Right renal cortex interstitium (tissue), 3 donors: ENCODE measurements around the gene ORAI1. TPM values are rescaled to one million over a fixed set of nuclear protein-coding genes. Genes with fewer than 3 reads are reported as not detected.
"Not testable (repeated sequence)": the region's sequence is repeated elsewhere in the genome, so short reads cannot be mapped to it uniquely, and the experiment has no call there.

Source experiments
- DNase-seq, 3 donors: peaks; one replicate each; pipeline ENCODE4 v3.0.0-alpha.2; 2013; ENCODE audit warnings: low read depth in 3 of 3, low spot score in 2 of 3
- polyA plus RNA-seq, 3 donors: library from polyadenylated mRNA; unstranded; fragments of 120-200 nt; gene quantifications; one replicate each; pipeline ENCODE4 v1.2.1, GENCODE V29; 2013; ENCODE audit not compliant: insufficient read length in 3 of 3

Gene ORAI1
- polyA plus RNA-seq, 3 donors, result 11.0 to 14.7 (median 11.1) TPM

- DNase-seq, result no peak
Observed at GRCh38 chr12:121602766-121603165, 23.6 kb upstream of the ORAI1 start.

GRCh38 chr12:121603581-121603980 lies 22.7 kb upstream of the ORAI1 start:
- DNase-seq, result no peak

- DNase-seq, result no peak
Observed at GRCh38 chr12:121608301-121608700, 18.0 kb upstream of the ORAI1 start.

GRCh38 chr12:121610239-121611149 lies 15.8 kb upstream of the ORAI1 start:
- peak in 1 of 3 donors; percentile 29 for DNase-seq

GRCh38 chr12:121611306-121611705 lies 15.0 kb upstream of the ORAI1 start:
- no peak for DNase-seq

GRCh38 chr12:121613462-121613861 lies 12.9 kb upstream of the ORAI1 start:
- no peak for DNase-seq

- DNase-seq, result no peak
Observed at GRCh38 chr12:121614872-121615467, 11.4 kb upstream of the ORAI1 start.

GRCh38 chr12:121618659-121619233 lies 7.6 kb upstream of the ORAI1 start:
- DNase-seq, result no peak

GRCh38 chr12:121620333-121620891 lies 5.9 kb upstream of the ORAI1 start:
- no peak for DNase-seq

- peak; percentile 36 to 53 (median 52) for DNase-seq
Observed at GRCh38 chr12:121626853-121627640, 717 bp downstream of the ORAI1 start.

- no peak for DNase-seq
Observed at GRCh38 chr12:121628037-121628436, 1.7 kb downstream of the ORAI1 start.

GRCh38 chr12:121628536-121628935 lies 2.2 kb downstream of the ORAI1 start:
- no peak for DNase-seq

GRCh38 chr12:121630791-121631355 lies 4.5 kb downstream of the ORAI1 start:
- DNase-seq, result no peak

GRCh38 chr12:121632069-121632970 lies 6.0 kb downstream of the ORAI1 start:
- no peak for DNase-seq

- DNase-seq, result not testable (repeated sequence)
Observed at GRCh38 chr12:121633833-121634196, 7.5 kb downstream of the ORAI1 start.

GRCh38 chr12:121634836-121635235 lies 8.5 kb downstream of the ORAI1 start:
- no peak for DNase-seq

- DNase-seq, result no peak
Observed at GRCh38 chr12:121637231-121637914, 11.0 kb downstream of the ORAI1 start.

- no peak for DNase-seq
Observed at GRCh38 chr12:121638298-121639202, 12.2 kb downstream of the ORAI1 start.
